Measurements from ENCODE around the gene BPIFB6.

DNA sequence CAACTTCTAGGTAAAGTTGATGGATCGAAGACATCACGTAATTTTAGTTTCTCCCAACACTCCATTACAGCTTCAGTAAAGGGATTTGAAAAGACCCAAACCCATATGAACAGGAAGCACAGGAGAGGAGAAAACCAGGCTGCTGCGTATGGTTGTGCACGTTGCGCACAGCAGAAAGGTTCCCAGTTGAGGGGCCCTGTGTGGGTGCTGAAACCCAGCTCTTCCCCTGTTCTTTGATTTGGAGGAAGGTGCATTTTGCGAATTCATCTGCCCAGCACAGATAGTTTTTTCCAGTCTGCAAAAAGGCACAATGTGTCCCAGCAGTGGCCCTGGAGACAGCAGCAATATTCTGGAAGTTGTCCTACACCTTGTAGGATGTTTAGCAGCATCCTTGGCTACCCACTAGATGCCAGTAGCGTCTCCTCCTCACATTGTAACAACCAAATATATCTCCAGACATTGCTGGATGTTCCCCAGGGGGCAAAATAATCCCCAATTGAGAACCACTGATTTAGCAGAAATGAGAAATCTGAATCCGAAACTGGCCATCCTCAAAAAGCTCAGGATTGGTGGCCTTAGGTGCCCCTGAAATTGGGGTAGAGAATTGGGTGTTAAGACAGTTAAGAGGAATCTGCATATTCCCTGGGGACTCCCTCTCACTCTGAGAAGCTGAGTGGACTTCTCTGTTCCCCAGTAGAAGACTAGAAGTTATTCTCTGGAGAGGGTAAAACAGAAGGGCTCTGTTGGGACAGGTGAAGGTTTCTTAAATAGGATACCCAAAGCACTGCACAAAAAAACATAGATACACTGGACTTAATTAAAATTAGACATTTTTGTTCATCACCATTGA, 39.4 kb upstream of the BPIFB6 start:
- TF ChIP-seq POLR2A (IDR thresholded peaks at IDR 0.05; ENCODE audit: low read depth, low read length): no peak
- no peak for TF ChIP-seq LARP7 (IDR thresholded peaks at IDR 0.05)
- TF ChIP-seq HDAC6 (IDR thresholded peaks at IDR 0.05; ENCODE audit: unreplicated experiment): no peak

Measured in GM12878 (cell line).